ENCODE data around the gene SPATA3.

- TF ChIP-seq, protein P1, sequence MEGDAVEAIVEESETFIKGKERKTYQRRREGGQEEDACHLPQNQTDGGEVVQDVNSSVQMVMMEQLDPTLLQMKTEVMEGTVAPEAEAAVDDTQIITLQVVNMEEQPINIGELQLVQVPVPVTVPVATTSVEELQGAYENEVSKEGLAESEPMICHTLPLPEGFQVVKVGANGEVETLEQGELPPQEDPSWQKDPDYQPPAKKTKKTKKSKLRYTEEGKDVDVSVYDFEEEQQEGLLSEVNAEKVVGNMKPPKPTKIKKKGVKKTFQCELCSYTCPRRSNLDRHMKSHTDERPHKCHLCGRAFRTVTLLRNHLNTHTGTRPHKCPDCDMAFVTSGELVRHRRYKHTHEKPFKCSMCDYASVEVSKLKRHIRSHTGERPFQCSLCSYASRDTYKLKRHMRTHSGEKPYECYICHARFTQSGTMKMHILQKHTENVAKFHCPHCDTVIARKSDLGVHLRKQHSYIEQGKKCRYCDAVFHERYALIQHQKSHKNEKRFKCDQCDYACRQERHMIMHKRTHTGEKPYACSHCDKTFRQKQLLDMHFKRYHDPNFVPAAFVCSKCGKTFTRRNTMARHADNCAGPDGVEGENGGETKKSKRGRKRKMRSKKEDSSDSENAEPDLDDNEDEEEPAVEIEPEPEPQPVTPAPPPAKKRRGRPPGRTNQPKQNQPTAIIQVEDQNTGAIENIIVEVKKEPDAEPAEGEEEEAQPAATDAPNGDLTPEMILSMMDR (IDR thresholded peaks at IDR 0.05 in 4 of 5, conservative IDR thresholded peaks at IDR 0.05 in 1 of 5), result no peak
- TF ChIP-seq POLR2A (IDR thresholded peaks at IDR 0.05), result no peak
Observed at GRCh38 chr2:231036578-231037106, 40.7 kb downstream of the SPATA3 start.

Measured in gastrocnemius medialis (tissue), 4 donors.